Measurements from ENCODE around the gene CERS5. TPM values are rescaled to one million over a fixed set of nuclear protein-coding genes. Genes with fewer than 3 reads are reported as not detected.

The CERS5 gene
- 24.9 to 28.4 TPM (median 26.7 TPM) in 5 replicates for total RNA-seq (2022; extraction: Qiagen RNA extraction; ENCODE audit: low read depth)

GRCh38 chr12:50167049-50167828 lies at the start of gene CERS5:
TSS of gene CERS5 (minus strand) at chr12:50167369. CDS start at chr12:50167297, 72 bp downstream.

GRCh38 chr12:50111693-50112455 lies 55.3 kb downstream of the CERS5 start, which contains the start of gene COX14:
TSS of gene COX14 (plus strand) at chr12:50112236. CDS start at chr12:50120044, 7,808 bp downstream.

GRCh38 chr12:50103767-50104321 lies 63.3 kb downstream of the CERS5 start, which contains the start of gene GPD1:
TSS of gene GPD1 (plus strand) at chr12:50104008. CDS start at chr12:50104051, 43 bp downstream.

GRCh38 chr12:50084775-50085614 lies 82.2 kb downstream of the CERS5 start, which contains the start of gene SMARCD1:
TSS of gene SMARCD1 (plus strand) at chr12:50085342. CDS start at chr12:50085370, 28 bp downstream.

Other genes with a start within 250 kb of the CERS5 start
- not detected in 5 replicates for gene AQP2, start 216.6 kb downstream of the CERS5 start, total RNA-seq (2022; extraction: Qiagen RNA extraction; ENCODE audit: low read depth)
- not detected in 5 replicates for gene AQP5, start 205.5 kb downstream of the CERS5 start, total RNA-seq (2022; extraction: Qiagen RNA extraction; ENCODE audit: low read depth)
- 0.02 to 0.05 TPM in 2 of 5 replicates, not detected in the others for gene AQP6, start 194.4 kb downstream of the CERS5 start, total RNA-seq (2022; extraction: Qiagen RNA extraction; ENCODE audit: low read depth)
- gene RACGAP1, start 141.9 kb downstream of the CERS5 start, total RNA-seq (2022; extraction: Qiagen RNA extraction; ENCODE audit: low read depth) = 77.7 to 89.1 TPM (median 85.5 TPM) in 5 replicates
- 5.3 to 6.8 TPM (median 6.2 TPM) in 5 replicates for gene ASIC1, start 109.8 kb downstream of the CERS5 start, total RNA-seq (2022; extraction: Qiagen RNA extraction; ENCODE audit: low read depth)
- 72.3 to 81.7 TPM (median 75.1 TPM) in 5 replicates for gene SMARCD1, start 82.0 kb downstream of the CERS5 start, total RNA-seq (2022; extraction: Qiagen RNA extraction; ENCODE audit: low read depth)
- 0.10 to 0.39 TPM (median 0.20 TPM) in 5 replicates for gene GPD1, start 63.4 kb downstream of the CERS5 start, total RNA-seq (2022; extraction: Qiagen RNA extraction; ENCODE audit: low read depth)
- gene COX14, start 55.1 kb downstream of the CERS5 start, total RNA-seq (2022; extraction: Qiagen RNA extraction; ENCODE audit: low read depth) = 69.8 to 77.8 TPM (median 75.1 TPM) in 5 replicates
- gene LIMA1, start 116.2 kb upstream of the CERS5 start, total RNA-seq (2022; extraction: Qiagen RNA extraction; ENCODE audit: low read depth) = 6.8 to 11.4 TPM (median 7.8 TPM) in 5 replicates
- not detected in 5 replicates for gene FAM186A, start 229.2 kb upstream of the CERS5 start, total RNA-seq (2022; extraction: Qiagen RNA extraction; ENCODE audit: low read depth)
- gene LARP4, start 233.5 kb upstream of the CERS5 start, total RNA-seq (2022; extraction: Qiagen RNA extraction; ENCODE audit: low read depth) = 39.2 to 52.8 TPM (median 45.9 TPM) in 5 replicates

Measured in A549 treated with DMSO at 1 μM for 4 hours (cell line).